ENCODE data around the gene LYSET. TPM values are rescaled to one million over a fixed set of nuclear protein-coding genes. Genes with fewer than 3 reads are reported as not detected.
"Not testable (repeated sequence)": the region's sequence is repeated elsewhere in the genome, so short reads cannot be mapped to it uniquely, and the experiment has no call there.

Gene LYSET
- polyA plus RNA-seq (2014; cell fraction: cytosol; rRNA removed) = 7.7 and 12.0 TPM in 2 replicates
- 3.9 and 9.5 TPM in 2 replicates for polyA plus RNA-seq (2014; cell fraction: nucleus; rRNA removed)

DNA sequence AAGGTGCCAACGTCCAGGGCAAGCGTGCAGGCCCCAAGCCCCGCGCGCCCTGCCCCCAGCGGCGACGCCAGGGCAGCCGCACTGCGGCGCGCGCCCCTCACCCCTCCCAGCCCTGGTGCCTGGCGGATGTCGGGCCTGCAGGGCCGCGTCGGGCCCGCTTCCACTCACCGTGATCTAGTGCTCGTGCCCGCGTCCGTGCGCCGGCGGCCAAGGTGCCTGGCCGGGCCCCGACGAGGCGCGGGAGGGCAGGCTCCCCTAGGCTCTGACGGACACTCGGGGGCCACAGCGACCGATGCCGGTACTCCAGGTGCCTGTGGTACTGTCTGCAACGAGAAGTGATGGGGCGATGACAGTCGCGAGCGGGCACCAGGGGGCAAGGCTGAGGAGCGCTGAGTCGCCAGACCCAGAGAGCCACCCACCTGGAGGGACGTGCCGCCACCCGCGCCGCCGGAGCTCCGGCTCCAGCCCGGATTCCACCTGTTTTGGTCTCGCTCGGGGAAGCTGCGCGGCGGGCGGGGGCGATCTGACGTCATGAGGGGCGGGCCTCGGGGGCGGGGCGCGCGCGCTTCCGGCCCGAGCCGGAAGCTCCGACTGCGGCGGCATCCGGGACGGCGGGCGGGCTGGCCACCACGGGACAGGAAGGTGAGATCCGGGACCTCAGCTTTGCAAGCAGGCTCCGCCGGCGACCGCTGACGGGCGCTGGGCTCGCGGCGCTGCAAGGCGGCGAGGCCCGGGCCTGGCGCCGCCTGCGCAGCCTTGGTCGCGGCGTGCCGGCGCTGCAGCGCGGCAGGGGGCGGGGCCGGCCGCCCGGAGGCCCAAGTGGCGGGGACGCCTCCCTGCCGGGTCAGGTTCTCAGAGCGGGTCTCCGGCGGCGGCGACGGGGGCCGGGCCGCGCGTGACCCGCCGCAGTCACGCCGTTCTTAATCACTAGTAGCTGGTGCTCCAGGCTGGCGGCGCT lies at the start of gene LYSET, which contains the start of gene MOAP1:
TSS of gene LYSET (plus strand) at position 927 of the 958 bp plus-strand sequence. CDS start 89 bp downstream, outside the sequence.
TSS of gene MOAP1 (minus strand) at position 507 of the 958 bp plus-strand sequence. CDS start 655 bp downstream, outside the sequence.
- DNase-seq (ENCODE audit: low spot score) = peak; percentile 74

DNA sequence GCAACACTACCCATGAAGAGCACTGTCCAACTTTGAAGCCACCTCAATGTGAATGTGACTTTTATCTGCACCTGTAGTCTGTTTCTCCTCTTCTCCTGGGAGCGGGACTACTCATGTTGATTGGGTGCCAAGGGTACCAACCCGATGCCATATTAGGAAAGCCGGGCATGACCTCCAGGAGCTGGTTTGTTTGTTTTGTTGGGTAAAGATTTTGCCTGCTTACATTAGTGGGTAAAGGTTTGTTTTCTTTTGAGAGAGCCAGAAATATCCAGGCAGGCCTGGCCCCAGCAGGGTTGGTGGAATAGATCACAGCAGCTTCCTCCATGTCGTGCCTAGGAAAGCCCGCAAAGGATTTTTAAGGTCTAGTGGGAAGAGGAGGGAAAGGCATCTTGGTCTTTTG lies 49.7 kb upstream of the LYSET start:
- DNase-seq (ENCODE audit: low spot score) = no peak

DNA sequence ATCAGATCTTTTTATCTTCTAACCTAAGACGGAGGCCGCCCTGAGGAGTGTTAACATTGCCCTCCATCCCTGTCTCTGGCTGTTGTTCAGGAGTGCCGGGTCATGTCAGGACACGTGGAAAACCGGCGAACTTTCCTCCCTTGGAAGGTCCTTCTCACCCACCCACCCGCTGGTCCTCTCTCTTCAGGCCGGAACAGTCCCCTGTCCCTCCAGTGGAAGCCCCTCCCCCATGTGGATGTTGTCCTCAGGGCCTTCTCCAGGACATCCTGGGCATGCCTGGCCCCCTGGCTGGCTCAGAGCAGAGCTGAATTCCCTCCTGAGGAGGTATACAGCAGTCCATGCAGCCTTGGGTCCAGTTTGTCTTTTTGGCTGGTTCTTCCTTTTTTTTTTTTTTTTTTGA lies 49.1 kb upstream of the LYSET start:
- no peak for DNase-seq (ENCODE audit: low spot score)

DNA sequence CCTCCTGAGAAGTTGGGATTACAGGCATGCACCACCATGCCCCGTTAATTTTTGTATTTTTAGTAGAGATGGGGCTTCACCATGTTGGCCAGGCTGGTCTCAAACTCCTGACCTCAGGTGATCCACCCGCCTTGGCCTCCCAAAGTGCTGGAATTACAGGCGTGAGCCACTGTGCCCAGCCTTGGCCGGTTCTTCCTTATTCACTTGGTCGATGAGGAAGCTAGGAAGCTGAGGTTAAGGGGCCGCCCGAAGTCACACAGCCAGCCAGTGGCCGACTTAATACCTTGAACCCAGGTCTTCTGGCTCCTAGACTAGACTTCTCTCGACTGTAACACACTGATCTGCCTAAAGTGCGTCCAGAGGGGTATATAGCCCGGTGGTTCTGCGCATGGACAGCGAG lies 48.6 kb upstream of the LYSET start:
- DNase-seq (ENCODE audit: low spot score) = not testable (repeated sequence)

DNA sequence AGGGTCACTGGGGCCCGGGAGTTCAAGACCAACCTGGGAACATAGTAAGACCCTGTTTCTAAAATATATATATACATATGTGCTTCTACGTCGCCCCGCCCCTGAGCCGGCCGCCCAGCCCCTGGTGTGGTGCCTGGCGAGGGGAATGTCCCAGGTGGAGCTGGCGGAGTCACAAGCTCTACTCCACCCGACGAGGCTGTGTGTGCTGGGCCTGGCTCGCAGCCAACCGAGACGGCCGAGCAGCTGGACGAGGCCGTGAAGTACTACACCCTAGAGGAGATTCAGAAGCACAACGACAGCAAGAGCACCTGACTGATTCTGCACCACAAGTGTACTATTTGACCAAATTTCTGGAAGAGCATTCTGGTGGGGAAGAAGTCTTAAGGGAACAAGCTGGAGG lies 47.3 kb upstream of the LYSET start:
- DNase-seq (ENCODE audit: low spot score) = peak; percentile 28

DNA sequence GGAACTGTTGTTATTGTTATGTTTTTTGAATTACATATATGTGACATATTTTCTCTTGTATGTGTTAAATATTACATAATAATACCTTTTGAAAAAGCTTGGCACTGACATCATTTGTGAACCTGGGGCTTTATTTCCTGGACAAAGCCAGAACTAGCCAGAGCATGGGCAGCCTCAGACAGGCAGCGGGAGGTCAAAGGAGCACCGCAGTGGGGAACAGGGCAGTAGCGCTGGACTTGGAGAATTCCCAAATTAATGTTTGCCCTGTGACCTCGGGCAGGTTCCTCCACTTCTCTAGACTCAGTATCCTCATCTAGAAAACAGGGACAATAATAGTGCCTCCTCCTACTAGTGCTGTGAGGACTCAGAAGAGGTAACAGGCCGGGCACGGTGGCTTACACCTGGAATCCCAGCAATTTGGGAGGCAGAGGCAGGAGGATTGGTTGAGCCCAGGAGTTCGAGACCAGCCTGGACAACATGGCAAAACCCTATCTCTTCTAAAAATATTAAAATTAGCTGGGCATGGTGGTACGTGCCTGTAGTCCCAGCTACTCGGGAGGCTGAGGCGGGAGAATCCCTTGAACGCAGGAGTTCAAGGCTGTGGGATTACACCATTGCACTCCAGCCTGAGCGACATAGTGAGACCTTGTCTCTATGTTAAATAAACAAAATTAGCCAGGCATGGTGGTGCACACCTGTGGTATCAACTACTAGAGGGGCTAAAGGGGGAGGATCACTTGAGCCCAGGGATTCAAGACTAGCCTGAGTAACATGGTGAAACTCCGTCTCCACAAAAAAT lies 42.1 kb upstream of the LYSET start:
- no peak for DNase-seq (ENCODE audit: low spot score)

DNA sequence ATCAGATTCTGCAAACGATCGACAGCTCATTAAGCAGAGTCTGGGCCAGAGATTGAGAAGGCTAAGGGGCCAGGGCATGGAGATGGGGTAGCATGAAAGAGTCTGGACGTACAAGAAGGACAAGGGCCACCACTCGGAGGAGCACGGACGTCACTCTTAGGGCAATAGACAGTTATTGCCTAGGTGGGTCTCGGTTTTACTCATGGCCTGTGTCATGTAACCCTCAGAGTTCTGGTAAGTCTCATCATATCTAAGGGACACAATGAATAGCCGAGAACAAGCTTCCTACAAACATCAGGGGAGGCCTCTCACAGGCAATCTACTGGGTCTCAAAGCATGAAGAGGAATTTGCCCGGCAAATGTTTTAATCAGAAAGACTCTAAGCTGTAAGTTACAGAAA lies 39.0 kb upstream of the LYSET start:
- DNase-seq (ENCODE audit: low spot score) = no peak

DNA sequence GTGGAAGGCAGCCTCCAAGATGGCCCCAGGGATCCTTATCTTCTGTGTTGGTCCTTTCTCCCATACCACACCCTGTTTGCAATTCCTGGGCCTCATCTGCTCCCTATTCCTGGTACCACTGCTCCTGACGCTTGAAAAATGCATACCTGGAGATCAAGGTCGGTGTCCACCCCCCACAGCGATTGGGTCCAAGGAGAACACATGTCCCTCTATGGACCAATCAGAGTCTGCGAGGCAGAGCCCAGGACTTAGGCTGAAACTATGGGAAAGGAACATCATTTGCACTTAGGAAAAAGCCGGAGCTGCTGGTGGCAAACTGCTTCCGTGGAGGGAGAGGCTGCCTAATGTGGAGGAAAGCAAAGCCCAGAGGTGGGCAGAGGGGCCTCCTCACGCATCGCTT lies 36.1 kb upstream of the LYSET start:
- DNase-seq (ENCODE audit: low spot score) = no peak

GRCh38 chr14:93150227-93151208 lies 34.6 kb upstream of the LYSET start:
- no peak for DNase-seq (ENCODE audit: low spot score)

DNA sequence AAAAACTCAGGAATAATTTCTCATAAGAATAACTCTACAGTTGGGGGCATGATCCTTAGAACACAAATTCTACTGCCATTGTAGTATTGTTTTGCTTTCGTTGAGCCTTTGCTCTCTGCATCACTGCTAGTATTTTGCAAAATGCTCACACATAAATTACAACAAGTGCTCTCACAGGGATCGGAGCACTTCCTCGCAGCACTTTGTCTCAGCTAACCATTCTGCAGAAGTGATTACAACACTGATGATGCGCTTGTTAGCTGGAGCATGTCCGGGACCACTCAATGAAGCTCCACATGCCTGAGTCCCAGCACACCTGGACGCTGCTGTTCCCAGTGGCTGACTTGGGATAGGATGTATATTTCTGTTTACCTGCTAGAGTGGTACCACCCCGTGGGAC lies 32.0 kb upstream of the LYSET start:
- DNase-seq (ENCODE audit: low spot score) = no peak

DNA sequence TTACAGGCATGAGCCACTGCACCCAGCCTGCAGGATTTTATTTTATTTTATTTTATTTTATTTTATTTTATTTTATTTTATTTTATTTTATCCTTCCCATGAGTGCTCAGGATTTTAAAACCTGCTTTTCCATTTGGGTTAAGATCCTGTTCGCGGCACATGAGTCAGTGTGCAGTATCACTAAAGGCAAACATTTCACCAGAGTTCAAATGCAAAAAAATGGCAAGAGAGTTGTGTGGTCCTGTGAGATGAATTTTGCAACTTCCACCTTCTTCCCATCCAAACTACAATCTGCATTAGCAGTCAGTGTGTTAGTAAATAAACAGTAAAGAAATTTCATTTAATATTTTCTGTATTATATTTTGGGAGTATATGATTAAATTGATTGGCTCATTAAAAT lies 29.4 kb upstream of the LYSET start:
- no peak for DNase-seq (ENCODE audit: low spot score)

- DNase-seq (ENCODE audit: low spot score) = no peak
These were observed 28.3 kb upstream of the LYSET start for GRCh38 chr14:93156693-93157369.

DNA sequence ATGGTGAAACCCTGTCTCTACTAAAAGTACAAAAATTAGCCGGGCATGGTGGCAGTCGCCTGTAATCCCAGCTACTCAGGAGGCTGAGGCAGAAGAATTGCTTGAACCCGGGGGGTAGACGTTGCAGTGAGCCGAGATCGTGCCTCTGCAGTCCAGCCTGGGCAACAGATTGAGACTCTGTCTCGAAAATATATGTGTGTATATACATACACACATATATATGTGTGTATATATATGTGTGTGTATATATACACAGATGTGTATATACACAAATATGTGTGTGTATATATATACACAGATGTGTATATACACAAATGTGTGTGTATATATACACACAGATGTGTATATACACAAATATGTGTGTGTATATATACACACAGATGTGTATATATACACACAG lies 26.8 kb upstream of the LYSET start:
- DNase-seq (ENCODE audit: low spot score) = not testable (repeated sequence)

GRCh38 chr14:93159625-93160352 lies 25.3 kb upstream of the LYSET start:
- not testable (repeated sequence) for DNase-seq (ENCODE audit: low spot score)

DNA sequence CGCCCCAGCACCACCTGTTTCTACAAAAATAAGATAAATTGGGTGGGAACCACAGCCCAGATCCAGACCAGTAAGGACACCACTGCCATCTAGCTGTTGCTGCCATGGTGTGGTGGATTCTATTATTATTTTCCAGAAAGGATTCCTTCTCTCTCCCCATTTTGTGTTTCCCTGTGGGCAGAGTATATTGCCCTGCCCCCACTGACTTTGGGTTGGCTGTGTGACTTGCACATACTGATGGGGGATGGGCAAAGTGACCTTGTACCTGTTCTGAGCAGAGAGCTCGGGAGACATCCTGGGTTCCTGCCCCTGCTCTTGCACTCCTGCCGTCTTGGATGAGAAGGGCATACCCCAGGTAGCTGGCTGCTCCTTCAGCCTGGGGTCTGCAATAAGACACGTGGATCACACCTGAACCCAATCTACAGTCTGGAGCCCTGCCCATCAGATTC lies 24.7 kb upstream of the LYSET start:
- DNase-seq (ENCODE audit: low spot score) = peak; percentile 25

DNA sequence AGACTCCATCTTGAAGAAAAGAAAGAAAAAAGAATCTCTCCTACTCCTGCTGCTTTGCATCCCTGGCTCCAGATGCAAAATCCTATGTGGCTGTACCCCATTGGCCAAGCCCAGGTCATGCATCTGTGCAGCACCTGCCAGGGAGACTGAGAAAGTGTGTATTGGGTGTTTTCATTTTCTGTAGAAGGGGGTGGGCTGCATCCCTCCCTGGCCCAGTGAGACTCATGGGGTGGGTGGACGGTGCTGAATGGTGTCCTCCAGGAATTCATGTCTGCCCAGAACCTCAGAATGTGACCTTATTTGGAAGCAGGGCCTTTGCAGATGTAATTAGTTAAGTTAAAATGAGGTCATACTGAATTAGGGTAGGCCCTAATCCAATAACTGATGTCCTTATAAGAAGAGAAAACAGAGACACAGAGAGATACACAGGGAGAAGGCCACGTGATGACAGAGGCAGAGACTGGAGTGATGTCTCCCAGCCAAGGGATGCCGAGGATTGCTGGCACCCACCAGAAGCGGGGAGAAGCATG lies 23.6 kb upstream of the LYSET start:
- peak; percentile 92 for DNase-seq (ENCODE audit: low spot score)

- DNase-seq (ENCODE audit: low spot score) = no peak
These were observed 21.6 kb upstream of the LYSET start for GRCh38 chr14:93163564-93163963.

DNA sequence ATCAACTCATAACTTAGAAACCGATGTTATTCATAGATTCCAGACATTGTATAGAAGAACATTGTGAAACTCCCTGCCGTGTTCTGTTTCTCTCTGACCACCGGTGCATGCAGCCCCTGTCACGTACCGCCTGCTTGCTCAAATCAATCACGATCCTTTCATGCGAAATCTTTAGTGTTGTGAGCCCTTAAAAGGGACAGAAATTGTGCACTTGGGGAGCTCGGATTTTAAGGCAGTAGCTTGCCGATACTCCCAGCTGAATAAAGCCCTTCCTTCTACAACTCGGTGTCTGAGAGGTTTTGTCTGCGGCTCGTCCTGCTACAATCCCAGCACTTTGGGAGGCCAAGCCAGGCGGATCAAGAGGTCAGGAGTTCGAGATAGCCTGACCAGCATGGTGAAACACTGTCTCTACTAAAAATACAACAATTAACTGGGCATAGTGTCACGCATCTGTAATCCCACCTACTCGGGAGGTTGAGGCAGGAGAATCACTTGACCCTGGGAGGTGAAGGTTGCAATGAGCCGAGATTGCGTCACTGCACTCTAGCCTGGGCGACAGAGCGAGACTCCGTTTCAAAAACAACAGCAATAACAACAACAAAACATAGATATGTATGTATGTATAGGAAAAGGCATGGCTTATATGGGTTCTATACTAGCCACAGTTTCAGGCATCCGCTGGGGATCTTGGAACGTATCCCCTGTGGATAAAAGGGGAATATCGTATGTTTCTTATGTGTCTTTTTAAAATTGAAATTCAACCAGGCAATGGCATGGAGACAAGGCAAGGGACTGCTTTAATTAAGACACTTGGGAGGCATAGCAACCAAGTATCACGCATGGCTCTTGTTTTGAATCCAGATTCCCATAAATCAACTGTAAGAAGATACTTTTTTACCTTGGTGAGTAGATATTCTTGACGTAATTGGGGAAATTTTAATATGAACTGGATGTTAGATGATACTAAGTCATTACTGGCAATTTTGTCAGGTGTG lies 19.5 kb upstream of the LYSET start:
- DNase-seq (ENCODE audit: low spot score) = not testable (repeated sequence)
